Suprapubic skin (tissue), 4 donors: ENCODE results near the gene AHDC1. TPM values are rescaled to one million over a fixed set of nuclear protein-coding genes. Genes with fewer than 3 reads are reported as not detected.

Experiments
- DNase-seq, 2 donors: peaks; one replicate each; pipeline ENCODE4 v3.0.0-alpha.2; 2019; ENCODE audit warnings: low spot score in 2 of 2
- H3K27ac ChIP-seq: fragments of 200-600 bp; sonication (generic); one replicate; pipeline ENCODE4 v1.5.1; 2019
- H3K27me3 ChIP-seq: fragments of 200-600 bp; sonication (generic); one replicate; pipeline ENCODE4 v1.5.1; 2019
- H3K36me3 ChIP-seq: fragments of 200-600 bp; sonication (generic); one replicate; pipeline ENCODE4 v1.5.1; 2019
- H3K4me1 ChIP-seq: fragments of 200-600 bp; sonication (generic); one replicate; pipeline ENCODE4 v1.5.1; 2019
- H3K4me3 ChIP-seq: fragments of 200-600 bp; sonication (generic); one replicate; pipeline ENCODE4 v1.5.1; 2019; ENCODE audit warnings: mild to moderate bottlenecking
- H3K9me3 ChIP-seq: fragments of 200-600 bp; sonication (generic); one replicate; pipeline ENCODE4 v1.5.1; 2019
- CTCF ChIP-seq, 2 donors: fragments of 200-600 bp in 1 of 2; fragments of 450-650 bp in 1 of 2; sonication (generic) in 1 of 2; IDR thresholded peaks; one replicate each; pipeline ENCODE4 v1.5.1; 2016 to 2019; ENCODE audit warnings: antibody characterized with exemption in 2 of 2, mild to moderate bottlenecking in 1 of 2, moderate library complexity in 1 of 2
- EP300 ChIP-seq: sonication (generic); formaldehyde crosslinking; IDR thresholded peaks from one replicate; pipeline ENCODE4 v1.6.1; 2017; ENCODE audit warnings: antibody characterized with exemption
- POLR2A ChIP-seq, 2 donors: fragments of 450-650 bp; IDR thresholded peaks; one replicate each; pipeline ENCODE4 v1.6.1; 2017; ENCODE audit warnings: antibody characterized with exemption in 2 of 2, mild to moderate bottlenecking in 2 of 2, moderate library complexity in 2 of 2
- POLR2AphosphoS5 ChIP-seq, 3 donors: sonication (generic); formaldehyde crosslinking; IDR thresholded peaks; one replicate each; pipeline ENCODE4 v1.6.1; 2017; ENCODE audit warnings: antibody characterized with exemption in 3 of 3
- WGBS: methylation state at CpG from one replicate; pipeline ENCODE4 v1.1.5; 2018; 5-methylcytosine and 5-hydroxymethylcytosine counted together
- total RNA-seq, 4 donors: library from RNA; depleted of rRNA; stranded (reverse); fragments of >200 nt; gene quantifications; one replicate each; pipeline ENCODE4 v1.1.0, GENCODE V29; 2016

Gene AHDC1
- total RNA-seq, 4 donors from 2014 or later, result 46.7 to 103 (median 60.1) TPM

DNA sequence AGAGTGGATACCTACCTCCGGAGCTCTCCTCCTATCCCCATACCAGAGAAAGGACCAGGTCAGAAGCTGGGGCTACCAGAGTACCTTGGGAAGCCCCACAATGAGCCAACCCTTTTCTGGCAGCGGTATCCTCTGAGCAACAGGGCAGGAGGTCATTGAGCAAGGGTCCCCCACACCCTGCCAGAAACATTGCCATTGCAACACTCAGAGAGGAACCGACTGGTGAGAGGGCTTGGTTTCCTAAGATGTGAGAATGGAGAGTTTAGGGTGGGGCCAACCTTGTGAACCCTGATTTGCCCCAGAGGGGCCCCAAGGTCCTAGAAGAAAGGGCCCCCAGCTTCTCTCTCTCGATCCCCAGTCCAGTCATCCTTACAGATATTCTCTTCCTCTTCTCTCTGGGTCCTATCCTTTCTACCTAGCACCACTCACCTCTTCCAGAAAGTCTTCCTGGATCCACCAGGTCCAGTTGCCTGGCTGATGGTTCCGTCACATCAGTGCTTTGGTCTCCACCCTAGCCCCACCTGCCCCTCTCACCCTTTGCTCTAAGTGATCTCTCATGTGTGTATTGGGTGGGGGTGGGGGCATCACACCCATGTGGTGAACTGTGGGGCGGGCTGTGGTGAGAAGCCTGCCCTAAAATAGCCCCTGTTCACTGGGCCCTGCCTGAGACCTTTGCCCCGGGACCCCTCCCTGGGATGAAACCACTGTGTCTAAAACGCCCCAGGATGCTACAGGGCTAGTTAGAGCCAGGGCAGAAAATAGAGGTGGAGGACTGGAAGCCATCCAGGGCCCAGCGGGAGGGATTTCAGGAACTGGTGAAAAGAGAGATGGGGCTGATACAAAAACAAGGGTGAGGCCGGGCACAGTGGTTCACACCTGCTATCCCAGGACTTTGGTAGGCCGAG, 22.3 kb upstream of the AHDC1 start:
- DNase-seq, result peak in 1 of 2 donors; percentile 69
- no peak overlapping the region for H3K27ac ChIP-seq
- peaks cover 53% of the 10 kb centered on the region for H3K4me1 ChIP-seq
- no peaks in the 10 kb centered on the region for H3K27me3 ChIP-seq
- no peak for TF ChIP-seq CTCF (IDR thresholded peaks at IDR 0.05)
- no peak for TF ChIP-seq POLR2A (IDR thresholded peaks at IDR 0.05)
- TF ChIP-seq EP300, result no peak
- H3K36me3 ChIP-seq, result no peaks in the 10 kb centered on the region
- no peaks in the 10 kb centered on the region for H3K9me3 ChIP-seq
- 75% methylated on average over 11 of the region's 11 CpGs for WGBS
- no peak overlapping the region for H3K4me3 ChIP-seq

DNA sequence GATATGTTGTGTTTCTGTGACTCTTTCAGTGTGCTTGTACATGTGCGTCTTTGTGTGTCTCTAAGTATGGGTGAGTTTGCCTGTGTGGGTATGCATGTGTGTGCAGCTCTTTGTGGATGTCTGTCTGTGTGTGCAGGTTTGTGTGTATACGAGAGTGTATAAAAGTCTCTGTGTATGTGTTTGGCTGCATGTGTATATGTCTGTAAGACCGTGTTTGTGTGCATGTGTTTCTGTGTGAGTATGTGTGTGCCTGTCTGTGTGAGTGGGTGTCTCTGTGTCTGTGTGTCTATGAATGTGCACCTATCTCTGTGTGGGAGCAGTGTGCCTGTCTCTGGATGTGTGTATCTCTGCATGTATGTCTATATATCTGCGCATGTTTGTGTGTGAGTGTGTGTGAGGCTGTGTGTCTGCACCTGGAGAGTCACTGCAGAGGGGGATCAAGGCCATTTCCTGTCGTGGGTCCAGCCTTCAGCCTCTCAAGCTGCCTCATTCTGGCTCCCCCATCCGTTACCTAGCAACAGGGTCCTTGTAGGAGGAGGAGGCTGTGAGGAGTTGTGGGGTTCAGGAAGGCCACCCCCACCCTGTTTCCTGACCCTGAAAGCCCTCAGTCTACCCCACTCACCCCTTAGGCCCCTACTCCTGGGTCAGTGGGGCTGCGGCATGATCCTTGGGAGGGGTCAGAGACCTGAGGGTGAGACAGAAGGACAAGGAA, 20.7 kb upstream of the AHDC1 start:
- Histone ChIP-seq H3K27ac (peak overlapping the region; percentile 53), H3K4me1 (peaks cover 40% of the 10 kb centered on the region), H3K36me3 (no peaks in the 10 kb centered on the region), H3K4me3 (no peak overlapping the region), H3K27me3 (no peaks in the 10 kb centered on the region), H3K9me3 (no peaks in the 10 kb centered on the region)
- WGBS, result 53% methylated on average over 7 of the region's 7 CpGs
- no peak for TF ChIP-seq POLR2A (IDR thresholded peaks at IDR 0.05)
- no peak for TF ChIP-seq EP300
- TF ChIP-seq CTCF (IDR thresholded peaks at IDR 0.05), result no peak
- TF ChIP-seq POLR2AphosphoS5 (IDR thresholded peaks at IDR 0.05), result no peak
- DNase-seq, result no peak

GRCh38 chr1:27623327-27624212, 19.6 kb upstream of the AHDC1 start:
- H3K4me1 ChIP-seq, result peaks cover 30% of the 10 kb centered on the region
- no peaks in the 10 kb centered on the region for H3K36me3 ChIP-seq
- no peaks in the 10 kb centered on the region for H3K9me3 ChIP-seq
- 91% methylated on average over 9 of the region's 13 CpGs for WGBS
- no peak overlapping the region for H3K4me3 ChIP-seq
- peak in 1 of 2 donors; percentile 57 for DNase-seq
- no peak overlapping the region for H3K27ac ChIP-seq
- TF ChIP-seq EP300 (no peak), POLR2A (IDR thresholded peaks at IDR 0.05) (no peak), CTCF (IDR thresholded peaks at IDR 0.05) (no peak), POLR2AphosphoS5 (IDR thresholded peaks at IDR 0.05) (no peak)
- H3K27me3 ChIP-seq, result no peaks in the 10 kb centered on the region

GRCh38 chr1:27622828-27623227, 18.9 kb upstream of the AHDC1 start:
- Histone ChIP-seq H3K36me3 (no peaks in the 10 kb centered on the region), H3K27ac (no peak overlapping the region), H3K27me3 (no peaks in the 10 kb centered on the region), H3K4me3 (no peak overlapping the region), H3K9me3 (no peaks in the 10 kb centered on the region), H3K4me1 (peaks cover 28% of the 10 kb centered on the region)
- 95% methylated on average over 3 of the region's 4 CpGs for WGBS
- no peak for TF ChIP-seq POLR2AphosphoS5 (IDR thresholded peaks at IDR 0.05)
- no peak for TF ChIP-seq CTCF (IDR thresholded peaks at IDR 0.05)
- TF ChIP-seq EP300, result no peak
- TF ChIP-seq POLR2A (IDR thresholded peaks at IDR 0.05), result no peak
- DNase-seq, result no peak
